DMS153 treated with DMSO at 0.1 percent for 48 hours (cell line): ENCODE results near the gene HDAC8.

Experiments
- DNase-seq: peaks from one replicate; lab custom pipeline; 2025; ENCODE audit not compliant: unreplicated experiment; lab: John Stamatoyannopoulos, UW

Gene HDAC8

GRCh38 chrX:72381439-72382201 is 191.0 kb downstream of the HDAC8 start:
- DNase-seq = peak; percentile 49

- no peak for DNase-seq
Observed at GRCh38 chrX:72376124-72376523, 196.5 kb downstream of the HDAC8 start.

DNA sequence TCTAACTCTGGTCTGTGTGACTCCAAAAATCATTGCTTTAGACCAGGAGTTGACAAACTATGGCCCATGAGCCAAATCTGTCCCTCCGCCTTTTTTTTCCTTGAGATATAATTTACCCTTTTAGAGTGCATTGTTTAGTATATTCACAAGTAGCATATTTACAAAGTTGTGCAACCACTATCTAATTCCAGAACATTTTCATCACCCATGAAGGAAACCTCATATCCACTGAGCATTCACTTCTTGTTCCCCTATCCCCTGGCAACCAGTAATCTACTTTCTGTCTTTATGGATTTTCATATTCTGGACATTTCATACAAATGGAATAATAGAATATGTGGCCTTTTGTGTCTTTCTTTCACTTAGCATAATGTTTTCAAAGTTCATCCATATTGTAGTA is 199.5 kb downstream of the HDAC8 start:
- no peak for DNase-seq

DNA sequence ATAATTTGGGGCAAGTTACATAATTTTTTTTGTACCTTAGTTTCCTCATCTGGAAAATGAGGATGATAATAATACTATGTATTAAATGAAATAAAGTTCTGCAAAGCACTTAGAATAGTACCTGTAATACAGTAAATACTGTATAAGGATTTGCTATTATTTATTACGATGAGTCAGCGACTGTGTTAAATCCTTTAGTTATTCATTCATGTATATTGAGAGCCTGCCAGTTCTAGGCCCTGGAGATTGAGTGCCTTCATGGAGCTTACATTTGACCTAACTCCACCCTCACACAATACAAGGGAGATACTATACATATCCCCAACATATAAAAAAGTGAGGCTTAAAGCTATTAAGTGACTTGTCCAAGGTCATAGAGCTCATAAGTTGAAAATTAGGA is 199.9 kb downstream of the HDAC8 start:
- no peak for DNase-seq

DNA sequence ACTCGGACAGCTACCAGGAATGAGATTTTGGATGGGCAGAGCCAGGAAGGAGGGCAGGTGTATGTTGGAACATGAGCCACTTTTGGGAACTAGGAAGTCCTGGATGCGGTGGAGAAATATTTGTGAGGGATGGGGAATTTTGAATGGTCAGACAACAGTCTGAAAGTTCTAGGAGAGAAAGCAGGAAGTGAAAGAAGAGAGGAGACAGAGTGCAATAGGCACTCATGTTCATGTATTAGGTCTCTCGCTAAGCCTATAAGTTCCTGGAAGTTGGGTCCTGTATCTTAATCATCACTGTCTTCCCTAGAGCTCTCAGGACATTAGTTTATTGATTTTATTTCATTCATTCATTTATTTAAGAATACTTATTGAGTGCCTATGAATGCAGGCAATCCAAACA is 201.2 kb downstream of the HDAC8 start:
- no peak for DNase-seq

DNA sequence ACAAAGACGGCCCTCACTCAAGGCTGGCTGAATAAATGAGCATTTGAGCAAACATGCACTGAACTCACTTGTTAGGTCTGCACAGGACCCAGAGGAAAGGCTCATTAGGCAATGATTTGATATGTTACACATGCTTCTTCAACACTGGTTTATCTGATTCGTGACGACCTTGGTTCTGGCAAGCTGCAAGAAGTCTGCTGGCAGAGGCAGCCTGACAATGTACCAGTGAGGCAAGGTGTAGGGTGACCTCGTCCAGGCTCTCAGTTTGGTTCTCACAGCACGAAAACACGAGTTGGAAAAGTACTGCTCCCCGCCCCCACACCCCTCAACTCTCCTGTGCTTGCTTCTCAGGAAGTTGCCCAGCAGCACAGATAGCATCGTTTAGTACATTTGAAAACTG is 203.8 kb downstream of the HDAC8 start:
- DNase-seq = no peak

GRCh38 chrX:72367516-72367915 is 205.1 kb downstream of the HDAC8 start:
- peak; percentile 0 for DNase-seq

DNA sequence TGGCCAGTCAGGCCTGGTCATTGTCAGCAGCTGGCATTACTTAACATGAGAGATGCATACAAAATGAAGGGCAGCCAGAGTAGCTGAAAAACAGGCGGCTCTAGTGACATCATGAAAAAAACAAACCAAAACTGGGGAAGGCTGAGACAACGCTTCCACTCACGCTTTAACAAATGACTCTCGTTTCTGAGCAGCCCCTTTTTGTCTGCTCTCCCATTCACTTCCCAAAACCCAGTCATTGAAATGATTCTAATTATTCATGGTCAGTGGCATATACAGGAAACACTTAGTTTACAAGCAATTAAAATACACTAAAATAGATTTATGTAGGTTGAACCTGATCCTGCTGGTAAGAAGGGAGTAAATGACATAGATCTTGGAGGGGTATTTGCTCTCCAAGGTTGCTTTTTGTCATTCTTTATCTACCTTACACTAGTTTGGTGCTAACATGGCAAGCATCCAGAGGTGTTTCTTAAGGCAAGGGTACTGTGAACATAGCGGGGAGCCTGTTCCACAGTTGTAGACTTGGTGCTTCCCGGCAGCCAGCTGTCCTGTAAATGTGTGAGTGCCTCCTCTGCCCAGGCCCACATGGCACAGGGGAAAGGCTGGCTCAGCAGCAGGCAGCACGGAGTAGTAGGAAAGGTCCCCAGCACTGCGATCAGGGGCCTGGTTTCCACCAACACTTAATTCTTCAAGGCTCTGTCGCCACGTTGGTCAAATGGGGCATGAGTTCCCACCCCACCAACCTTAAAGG is 205.8 kb downstream of the HDAC8 start:
- peak; percentile 5 for DNase-seq

- no peak for DNase-seq
Observed at GRCh38 chrX:72366178-72366577, 206.5 kb downstream of the HDAC8 start.

DNA sequence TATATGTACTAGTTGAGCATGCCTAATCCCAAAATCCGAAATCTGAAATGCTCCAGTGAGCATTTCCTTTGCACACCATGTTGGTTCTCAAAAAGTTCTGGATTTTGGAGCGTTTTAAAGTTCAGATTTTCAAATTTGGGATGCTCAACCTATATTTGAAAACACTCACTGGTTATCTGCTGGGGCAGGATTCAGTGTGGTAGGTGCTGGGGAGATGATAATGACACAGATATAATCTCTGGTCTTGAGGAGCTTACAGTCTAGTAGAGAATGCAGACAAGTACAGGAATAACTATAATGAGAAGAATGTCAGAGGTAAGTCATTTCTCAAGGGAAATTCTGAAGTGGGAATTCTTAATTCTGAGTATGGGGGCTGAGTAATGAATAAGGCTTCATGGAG is 207.5 kb downstream of the HDAC8 start:
- no peak for DNase-seq

GRCh38 chrX:72360326-72360725 is 212.3 kb downstream of the HDAC8 start:
- no peak for DNase-seq

DNA sequence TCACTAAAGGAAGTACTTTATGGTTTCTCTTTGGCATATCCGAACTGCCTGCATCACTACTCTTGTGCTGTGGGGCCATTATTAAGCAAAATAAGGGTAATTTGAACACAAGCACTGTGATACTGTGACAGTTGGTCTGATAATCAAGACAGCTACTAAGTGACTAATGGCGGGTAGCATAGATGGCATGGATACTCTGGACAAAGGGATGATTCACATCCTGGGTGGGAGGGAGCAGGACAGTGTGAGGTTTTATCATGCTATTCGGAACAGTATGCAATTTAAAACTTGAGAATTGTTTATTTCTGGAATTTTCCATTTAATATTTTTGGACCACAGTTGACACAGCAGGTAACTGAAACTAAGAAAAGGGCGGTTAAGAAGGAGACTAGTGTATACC is 214.3 kb downstream of the HDAC8 start:
- no peak for DNase-seq

DNA sequence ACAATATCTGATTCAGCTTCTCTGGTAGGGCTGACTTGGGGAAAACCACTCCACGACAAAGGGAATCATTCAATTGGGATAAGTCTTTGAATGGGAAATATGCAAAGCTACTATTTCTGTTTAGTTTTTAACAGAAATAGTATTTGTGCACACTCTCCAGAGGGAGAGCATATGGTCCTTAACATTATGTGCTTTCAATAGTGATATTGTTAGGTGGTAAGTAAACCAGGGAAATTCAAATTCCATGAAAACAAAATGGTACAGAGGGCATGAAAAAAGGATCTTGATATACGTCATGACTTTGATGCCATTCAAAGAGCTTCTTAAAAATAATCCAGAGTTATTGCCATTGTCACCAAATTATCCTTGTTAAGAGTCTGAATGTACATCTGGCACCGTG is 219.9 kb downstream of the HDAC8 start:
- no peak for DNase-seq

DNA sequence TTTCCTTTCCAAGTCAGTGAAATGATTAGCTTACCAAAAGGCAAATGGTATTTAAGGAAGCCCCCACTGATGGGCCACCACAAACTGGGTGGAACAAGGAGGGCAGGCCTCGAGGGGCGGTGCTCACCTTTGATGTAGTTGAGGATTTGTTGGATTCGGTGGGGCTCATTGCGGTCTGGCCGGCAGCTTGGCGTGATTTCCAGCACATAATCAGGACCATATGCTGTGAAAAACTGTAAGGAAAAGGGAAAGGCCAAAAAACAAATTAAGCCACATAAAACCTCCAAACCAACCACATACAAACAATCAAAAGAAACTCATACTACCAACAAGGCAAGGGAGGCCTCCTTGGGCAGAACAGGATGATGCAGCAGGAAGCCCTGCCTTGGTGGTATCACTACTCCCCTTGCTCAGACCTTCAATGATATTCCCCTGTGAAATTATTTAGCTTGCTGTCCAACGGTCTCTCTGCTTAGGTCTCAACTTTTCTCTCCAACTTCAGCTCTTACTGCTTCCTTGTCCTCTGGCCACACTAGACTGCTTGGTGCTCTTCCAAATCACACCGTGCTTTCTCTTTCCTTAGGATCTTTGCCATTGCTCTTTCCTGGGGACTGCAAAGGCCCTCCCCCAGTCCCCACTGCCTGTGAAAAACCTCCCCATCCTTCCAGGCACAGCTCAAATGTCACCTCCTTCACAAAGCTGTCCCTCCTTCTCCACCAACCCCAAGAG is 220.9 kb downstream of the HDAC8 start:
- DNase-seq = no peak

DNA sequence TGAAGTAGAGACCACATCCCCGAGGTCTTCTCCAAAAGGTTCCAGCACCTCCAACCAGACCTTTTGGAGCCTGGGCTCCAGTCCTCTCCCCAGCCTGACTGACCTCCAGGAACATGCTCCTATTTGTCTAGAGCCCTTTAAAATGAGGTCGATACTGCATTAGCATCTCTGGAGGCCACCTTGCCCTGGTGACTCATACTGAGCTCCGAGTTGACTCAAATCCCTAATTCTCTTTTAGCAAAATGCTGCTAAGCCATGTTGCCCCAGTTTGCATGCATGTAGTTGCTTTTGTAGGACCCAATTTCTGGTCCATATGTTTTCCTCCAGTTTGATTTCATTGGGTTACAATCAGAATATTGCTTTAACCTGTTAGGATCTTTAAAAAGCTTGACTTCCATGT is 223.5 kb downstream of the HDAC8 start:
- DNase-seq = no peak

GRCh38 chrX:72348247-72348979 is 224.2 kb downstream of the HDAC8 start:
- DNase-seq = no peak

DNA sequence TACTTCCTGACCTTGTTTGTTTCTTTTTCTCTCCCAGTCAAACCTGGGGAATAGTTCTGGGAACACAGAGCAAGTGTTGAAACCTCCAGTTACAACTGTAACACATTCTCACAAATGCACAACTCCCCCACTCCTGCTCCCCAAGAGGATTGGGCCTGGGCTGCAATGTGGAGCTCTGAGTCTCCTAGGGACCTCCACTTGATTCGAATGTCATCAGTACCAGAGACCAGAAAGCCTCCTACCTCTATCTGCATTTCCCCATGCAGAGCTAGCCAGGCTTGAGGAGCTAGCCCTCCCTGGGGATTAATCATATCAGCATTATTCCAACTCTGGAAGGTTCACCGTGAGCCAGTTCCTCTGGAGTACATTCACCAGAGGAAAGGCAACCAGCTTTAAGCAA is 225.3 kb downstream of the HDAC8 start:
- DNase-seq = no peak

GRCh38 chrX:72346302-72346949 is 226.2 kb downstream of the HDAC8 start:
- no peak for DNase-seq

- DNase-seq = no peak
Observed at GRCh38 chrX:72340626-72341025, 232.0 kb downstream of the HDAC8 start.

GRCh38 chrX:72340041-72340440 is 232.6 kb downstream of the HDAC8 start:
- no peak for DNase-seq

GRCh38 chrX:72330131-72330530 is 242.5 kb downstream of the HDAC8 start:
- no peak for DNase-seq
